ENCODE data around the gene NEGR1. TPM values are rescaled to one million over a fixed set of nuclear protein-coding genes. Genes with fewer than 3 reads are reported as not detected.

NEGR1 gene
- polyA plus RNA-seq, 1 donor from 2014 or later: 47.4 TPM

GRCh38 chr1:71695084-71695483 is 587.3 kb downstream of the NEGR1 start:
- no peak overlapping the region for H2AFZ ChIP-seq (ENCODE audit: low read depth, low read length)
- H3F3A ChIP-seq (ENCODE audit: insufficient read depth, low read length, poor library complexity, severe bottlenecking): no peaks in the 10 kb centered on the region
- no peak overlapping the region for H3K27ac ChIP-seq (ENCODE audit: low read length)
- H3K27me3 ChIP-seq (ENCODE audit: insufficient read depth, low read depth, low read length): no peaks in the 10 kb centered on the region
- no peak overlapping the region for H3K4me3 ChIP-seq (ENCODE audit: low read length)
- H4K20me1 ChIP-seq (ENCODE audit: insufficient read depth): no peaks in the 10 kb centered on the region
- H3K4me2 ChIP-seq (ENCODE audit: low read length): no peak overlapping the region
- no peak overlapping the region for H3K9ac ChIP-seq (ENCODE audit: low read length)
- H3K9me3 ChIP-seq (ENCODE audit: low read length): no peaks in the 10 kb centered on the region
- TF ChIP-seq TAF1 (IDR thresholded peaks at IDR 0.05; ENCODE audit: low read depth) (no peak), EZH2 (IDR thresholded peaks at IDR 0.05; ENCODE audit: borderline replicate concordance, insufficient read depth, low read length, poor library complexity, severe bottlenecking) (no peak), EP300 (conservative IDR thresholded peaks at IDR 0.05; ENCODE audit: poor library complexity, severe bottlenecking) (no peak), RAD21 (conservative IDR thresholded peaks at IDR 0.05) (no peak), REST (IDR thresholded peaks at IDR 0.05; ENCODE audit: borderline replicate concordance) (no peak), MXI1 (conservative IDR thresholded peaks at IDR 0.05; ENCODE audit: poor library complexity, severe bottlenecking) (no peak), CTCF (IDR thresholded peaks at IDR 0.05; ENCODE audit: poor library complexity, severe bottlenecking) (no peak)
- no peaks in the 10 kb centered on the region for H3K9me2 ChIP-seq (ENCODE audit: insufficient read depth, low read length)
- H3K36me3 ChIP-seq (ENCODE audit: insufficient read depth, low read length): no peaks in the 10 kb centered on the region
- no peaks in the 10 kb centered on the region for H3K79me2 ChIP-seq (replicated peaks; ENCODE audit: insufficient read depth, low read length)

- no peaks in the 10 kb centered on the region for H3K36me3 ChIP-seq (ENCODE audit: insufficient read depth, low read length)
- no peak overlapping the region for H3K4me2 ChIP-seq (ENCODE audit: low read length)
- H3F3A ChIP-seq (ENCODE audit: insufficient read depth, low read length, poor library complexity, severe bottlenecking): no peaks in the 10 kb centered on the region
- H3K9me2 ChIP-seq (ENCODE audit: insufficient read depth, low read length): no peaks in the 10 kb centered on the region
- H3K9me3 ChIP-seq (ENCODE audit: low read length): no peaks in the 10 kb centered on the region
- no peak overlapping the region for H3K27ac ChIP-seq (ENCODE audit: low read length)
- no peak overlapping the region for H3K4me3 ChIP-seq (ENCODE audit: low read length)
- no peak overlapping the region for H3K9ac ChIP-seq (ENCODE audit: low read length)
- no peaks in the 10 kb centered on the region for H3K27me3 ChIP-seq (ENCODE audit: insufficient read depth, low read depth, low read length)
- no peaks in the 10 kb centered on the region for H4K20me1 ChIP-seq (ENCODE audit: insufficient read depth)
- H2AFZ ChIP-seq (ENCODE audit: low read depth, low read length): no peak overlapping the region
- no peak for TF ChIP-seq EZH2 (IDR thresholded peaks at IDR 0.05; ENCODE audit: borderline replicate concordance, insufficient read depth, low read length, poor library complexity, severe bottlenecking)
- no peak for TF ChIP-seq TAF1 (IDR thresholded peaks at IDR 0.05; ENCODE audit: low read depth)
- TF ChIP-seq EP300 (conservative IDR thresholded peaks at IDR 0.05; ENCODE audit: poor library complexity, severe bottlenecking): no peak
- TF ChIP-seq RAD21 (conservative IDR thresholded peaks at IDR 0.05): no peak
- no peak for TF ChIP-seq CTCF (IDR thresholded peaks at IDR 0.05; ENCODE audit: poor library complexity, severe bottlenecking)
- no peak for TF ChIP-seq SMC3 (conservative IDR thresholded peaks at IDR 0.05; ENCODE audit: poor library complexity)
- TF ChIP-seq MXI1 (conservative IDR thresholded peaks at IDR 0.05; ENCODE audit: poor library complexity, severe bottlenecking): no peak
- TF ChIP-seq REST (IDR thresholded peaks at IDR 0.05; ENCODE audit: borderline replicate concordance): no peak
- TF ChIP-seq POLR2AphosphoS5 (IDR thresholded peaks at IDR 0.05): no peak
- H3K79me2 ChIP-seq (replicated peaks; ENCODE audit: insufficient read depth, low read length): no peaks in the 10 kb centered on the region
Observed at GRCh38 chr1:71693581-71693980, 588.8 kb downstream of the NEGR1 start.
